HG02852 (cell line): Measurements from ENCODE around the gene CMTM7.

Experiments
- ATAC-seq: cut with Tn5 transposase; IDR thresholded peaks from one replicate; pipeline ENCODE4 v1.9.1; 2021; ENCODE audit warnings: mild to moderate bottlenecking, moderate library complexity; ENCODE audit not compliant: unreplicated experiment

Gene CMTM7

DNA sequence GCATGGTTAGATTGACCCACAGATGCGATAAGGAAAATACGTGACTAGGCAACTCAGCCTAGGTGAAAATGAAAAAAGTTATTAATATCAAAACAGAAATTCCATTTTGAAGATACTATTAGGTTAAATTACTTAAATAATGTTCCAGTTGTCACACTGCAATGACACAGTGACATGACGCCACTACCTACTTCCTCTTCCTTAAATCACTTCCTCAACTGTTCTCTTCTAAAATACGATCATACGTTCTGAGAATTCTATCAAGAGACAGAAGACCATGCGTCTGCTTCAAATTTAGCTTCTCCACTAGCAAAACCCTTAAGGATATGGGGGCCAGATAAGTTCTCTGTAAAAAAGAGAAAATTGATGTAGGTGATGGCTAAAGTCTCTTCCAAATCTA, 92.8 kb downstream of the CMTM7 start:
- ATAC-seq, result no peak

- ATAC-seq, result no peak
These were observed 96.3 kb downstream of the CMTM7 start for GRCh38 chr3:32487781-32488473.

GRCh38 chr3:32488474-32489008, 96.9 kb downstream of the CMTM7 start:
- ATAC-seq, result no peak

DNA sequence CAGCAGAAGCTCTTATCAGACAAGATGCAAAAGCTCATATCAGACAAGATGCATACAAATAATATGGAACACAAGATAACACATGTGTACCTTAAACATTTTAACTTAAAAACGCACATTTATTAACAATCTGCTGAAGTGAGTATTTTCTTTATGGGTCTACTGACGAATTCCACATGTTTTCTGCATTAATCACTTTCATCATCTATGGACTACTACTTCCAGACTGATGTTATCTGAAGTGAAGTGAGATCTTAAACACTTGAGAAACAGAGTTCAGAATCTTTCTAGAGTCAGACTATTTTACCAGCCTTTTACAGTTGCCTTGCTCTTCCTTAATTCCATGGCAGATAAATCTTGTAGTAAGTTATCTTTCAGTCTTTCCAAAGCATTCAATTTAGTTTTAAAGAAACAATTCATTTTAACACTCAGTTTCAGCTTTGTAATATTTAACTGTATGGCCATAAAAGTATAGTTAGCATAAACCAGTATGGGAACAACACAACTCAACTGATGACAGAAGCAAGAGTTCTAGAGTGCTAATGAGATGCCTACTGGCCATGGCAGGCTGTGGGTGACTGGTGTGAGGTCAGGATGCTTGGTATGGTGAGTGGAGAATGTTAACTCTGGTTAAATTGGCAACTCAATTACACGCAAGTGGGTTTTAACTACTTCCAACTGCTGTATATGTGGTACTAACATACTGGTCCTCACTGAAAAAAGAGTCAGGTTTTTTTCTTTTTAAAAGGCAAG, 101.2 kb downstream of the CMTM7 start:
- ATAC-seq, result no peak

- peak; percentile 85 for ATAC-seq
These were observed 102.1 kb downstream of the CMTM7 start for GRCh38 chr3:32493437-32494414.

GRCh38 chr3:32495085-32495484, 103.4 kb downstream of the CMTM7 start:
- no peak for ATAC-seq

GRCh38 chr3:32495609-32496008, 104.0 kb downstream of the CMTM7 start:
- ATAC-seq, result no peak

GRCh38 chr3:32498252-32498651, 106.6 kb downstream of the CMTM7 start:
- ATAC-seq, result no peak

- no peak for ATAC-seq
These were observed 107.3 kb downstream of the CMTM7 start for GRCh38 chr3:32498992-32499391.

DNA sequence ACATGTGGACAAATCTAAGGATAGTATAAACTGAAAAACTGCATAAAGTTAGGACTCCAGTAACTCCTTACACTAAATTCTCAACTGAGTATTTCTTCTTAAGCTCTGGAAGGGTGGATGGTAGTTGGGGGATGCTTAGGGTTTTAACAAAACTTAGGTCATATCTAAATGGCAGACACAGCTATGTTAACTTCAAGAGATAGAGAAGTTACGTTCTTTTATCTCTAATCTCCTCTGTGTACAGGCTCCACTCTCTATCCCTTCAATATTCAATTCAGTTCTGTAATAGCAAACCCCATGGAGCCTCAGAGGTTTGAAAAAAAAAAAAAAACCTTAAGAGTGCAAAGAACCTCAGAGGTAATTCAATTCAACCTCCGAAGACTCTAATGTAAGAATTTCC, 107.9 kb downstream of the CMTM7 start:
- ATAC-seq, result no peak

DNA sequence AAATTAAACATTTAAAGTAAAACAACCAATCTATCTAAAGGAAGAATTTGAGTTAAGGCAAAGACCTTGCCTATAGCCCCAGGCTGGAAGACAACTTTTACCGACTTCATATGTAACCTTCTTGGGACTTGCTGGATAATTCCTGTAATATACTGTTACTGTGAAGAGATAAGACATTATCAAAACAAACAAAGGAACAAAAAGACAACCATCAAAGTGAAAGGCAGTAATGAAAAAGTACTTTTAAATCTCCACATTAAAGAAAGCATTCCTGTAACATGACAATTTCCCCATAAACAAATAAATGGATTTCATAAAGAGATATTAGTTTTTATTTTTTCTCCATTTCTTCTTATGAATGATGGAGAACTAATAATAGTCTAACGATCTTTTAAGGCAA, 108.6 kb downstream of the CMTM7 start:
- no peak for ATAC-seq

- ATAC-seq, result no peak
These were observed 109.5 kb downstream of the CMTM7 start for GRCh38 chr3:32500880-32501782.

DNA sequence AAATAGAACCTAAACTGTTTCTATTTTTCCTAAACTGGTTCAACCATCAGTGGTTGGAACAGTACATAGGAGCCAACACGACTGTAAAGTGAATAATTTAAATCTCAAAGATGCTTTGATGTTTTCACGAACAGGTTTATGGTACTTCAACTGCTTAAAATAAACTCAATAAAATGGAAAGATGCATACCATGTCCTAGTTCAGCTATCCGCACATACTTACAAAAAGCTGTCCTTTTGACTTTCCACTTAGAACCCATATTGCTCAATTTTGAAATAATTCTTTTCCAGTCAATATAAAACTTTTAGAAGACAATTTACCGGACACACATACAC, 110.1 kb downstream of the CMTM7 start:
- ATAC-seq, result no peak

DNA sequence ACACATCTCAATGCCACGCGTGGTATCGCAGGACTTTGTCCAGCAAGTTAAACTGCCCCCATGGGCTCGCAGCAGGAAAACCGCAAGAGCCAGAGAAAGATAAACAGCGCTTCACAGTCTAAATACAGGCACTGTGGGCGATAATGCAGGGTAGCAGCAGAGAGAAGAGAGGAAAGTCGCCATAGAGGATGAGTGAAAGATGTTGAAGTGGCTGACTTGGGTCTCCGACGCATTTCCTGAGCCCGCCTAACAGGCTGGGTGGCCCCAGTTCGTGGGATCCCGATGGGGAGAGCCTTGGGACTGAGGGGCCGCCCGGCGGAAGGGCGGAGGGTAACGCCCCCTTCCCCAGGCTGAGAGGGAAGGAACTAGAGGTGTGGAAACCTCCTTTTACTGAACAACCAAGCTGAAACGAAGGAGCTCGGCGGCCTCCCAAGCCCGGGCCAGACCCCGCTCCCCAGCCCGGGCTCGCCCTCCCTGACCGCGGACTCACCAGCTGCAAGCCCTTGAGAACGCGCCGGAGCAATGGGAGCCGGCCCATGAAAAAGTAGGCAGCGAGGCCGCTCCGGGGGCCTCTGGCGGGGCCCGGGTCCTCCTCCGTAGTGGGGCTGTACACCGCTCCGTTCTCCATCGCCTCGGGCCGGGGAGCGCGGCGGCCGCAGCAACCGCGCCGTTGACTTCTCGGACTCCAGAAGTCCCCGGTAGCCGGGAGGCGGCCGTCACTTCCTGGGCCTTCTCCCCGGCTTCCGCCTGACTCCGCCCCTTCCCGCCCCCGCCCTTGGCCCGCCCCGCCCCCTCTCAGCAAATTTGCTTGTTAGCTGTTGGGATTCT, 110.7 kb downstream of the CMTM7 start, which contains the start of gene CMTM6:
CMTM6 (minus strand) TSS at position 735 of the 828 bp plus-strand sequence; CDS start at position 628, 107 bp downstream.
- peak; percentile 73 for ATAC-seq

- no peak for ATAC-seq
These were observed 111.3 kb downstream of the CMTM7 start for GRCh38 chr3:32502946-32503286.
